Lower leg skin (tissue), 3 donors: ENCODE data around the gene MUC6.

Experiments used
- POLR2A ChIP-seq, 2 donors: fragments of 450-650 bp; IDR thresholded peaks; one replicate each; pipeline ENCODE4 v1.6.1; 2016 to 2017; ENCODE audit warnings: antibody characterized with exemption in 2 of 2, mild to moderate bottlenecking in 1 of 2, moderate library complexity in 1 of 2
- TF ChIP-seq, protein P1 (sequence below), 3 donors: fragments of 450-650 bp; IDR thresholded peaks; one replicate each; pipeline ENCODE4 v1.5.1; 2016; ENCODE audit warnings: antibody characterized with exemption in 3 of 3, mild to moderate bottlenecking in 3 of 3, moderate library complexity in 2 of 3

DNA sequence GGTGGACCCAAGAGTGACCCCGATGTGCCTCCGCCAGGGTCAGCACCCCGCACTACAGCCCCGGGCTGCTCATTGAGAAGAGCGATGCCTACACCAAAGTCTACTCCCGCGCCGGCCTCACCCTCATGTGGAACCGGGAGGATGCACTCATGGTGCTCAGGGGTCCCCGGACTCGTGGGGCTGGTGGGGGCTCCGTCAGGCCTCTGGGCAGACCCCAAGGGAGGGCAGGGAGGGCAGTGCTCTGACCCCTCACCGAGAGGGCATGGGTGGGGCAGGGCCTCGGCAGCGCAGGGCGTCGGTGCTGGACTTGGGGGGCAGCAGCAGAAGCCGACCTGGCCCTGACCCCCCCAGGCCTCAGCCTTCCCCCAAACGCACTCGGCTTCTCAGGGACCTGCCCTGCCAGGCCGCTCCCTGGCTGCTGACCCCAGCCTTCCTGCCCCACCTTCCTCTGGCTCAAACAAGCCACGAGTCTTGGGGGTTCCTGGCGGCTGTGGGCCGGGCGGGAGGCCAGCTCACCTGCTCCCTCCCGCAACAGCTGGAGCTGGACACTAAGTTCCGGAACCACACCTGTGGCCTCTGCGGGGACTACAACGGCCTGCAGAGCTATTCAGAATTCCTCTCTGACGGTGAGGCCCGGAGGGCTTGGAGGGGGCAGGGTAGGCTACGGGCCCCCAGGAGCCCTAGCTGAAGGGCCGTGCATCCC lies 41.0 kb upstream of the MUC6 start:
- TF ChIP-seq, protein P1, sequence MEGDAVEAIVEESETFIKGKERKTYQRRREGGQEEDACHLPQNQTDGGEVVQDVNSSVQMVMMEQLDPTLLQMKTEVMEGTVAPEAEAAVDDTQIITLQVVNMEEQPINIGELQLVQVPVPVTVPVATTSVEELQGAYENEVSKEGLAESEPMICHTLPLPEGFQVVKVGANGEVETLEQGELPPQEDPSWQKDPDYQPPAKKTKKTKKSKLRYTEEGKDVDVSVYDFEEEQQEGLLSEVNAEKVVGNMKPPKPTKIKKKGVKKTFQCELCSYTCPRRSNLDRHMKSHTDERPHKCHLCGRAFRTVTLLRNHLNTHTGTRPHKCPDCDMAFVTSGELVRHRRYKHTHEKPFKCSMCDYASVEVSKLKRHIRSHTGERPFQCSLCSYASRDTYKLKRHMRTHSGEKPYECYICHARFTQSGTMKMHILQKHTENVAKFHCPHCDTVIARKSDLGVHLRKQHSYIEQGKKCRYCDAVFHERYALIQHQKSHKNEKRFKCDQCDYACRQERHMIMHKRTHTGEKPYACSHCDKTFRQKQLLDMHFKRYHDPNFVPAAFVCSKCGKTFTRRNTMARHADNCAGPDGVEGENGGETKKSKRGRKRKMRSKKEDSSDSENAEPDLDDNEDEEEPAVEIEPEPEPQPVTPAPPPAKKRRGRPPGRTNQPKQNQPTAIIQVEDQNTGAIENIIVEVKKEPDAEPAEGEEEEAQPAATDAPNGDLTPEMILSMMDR (IDR thresholded peaks at IDR 0.05): no peak
- no peak for TF ChIP-seq POLR2A (IDR thresholded peaks at IDR 0.05)
